ENCODE measurements around the gene EHMT1.

EHMT1 gene

DNA sequence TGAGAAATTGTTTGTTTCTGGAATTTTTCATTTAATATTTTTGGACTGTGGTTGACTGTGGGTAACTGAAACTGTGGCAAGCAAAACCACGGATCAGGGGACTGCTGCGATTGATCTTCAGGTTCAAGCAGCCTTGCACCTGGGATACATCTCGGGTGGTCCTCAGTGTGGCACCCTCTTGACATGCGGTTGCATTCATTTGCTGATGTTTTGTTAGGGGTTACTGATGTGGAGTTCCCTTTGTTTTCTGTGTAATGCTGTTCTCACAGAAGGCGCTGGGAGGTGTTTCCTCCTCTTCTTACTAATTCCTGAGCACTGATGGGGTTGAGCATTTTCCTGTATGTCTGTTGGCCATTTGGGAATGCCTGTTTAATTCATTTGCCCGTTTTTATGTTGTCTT is 60.4 kb downstream of the EHMT1 start:
- H4K20me1 ChIP-seq (ENCODE audit: insufficient read depth, low read length) = no peaks in the 10 kb centered on the region
- no peaks in the 10 kb centered on the region for H3K9me3 ChIP-seq (ENCODE audit: low read length)
- peaks cover 42% of the 10 kb centered on the region for H3K79me2 ChIP-seq (ENCODE audit: insufficient read depth, low read length)
- peaks cover 89% of the 10 kb centered on the region for H3K4me1 ChIP-seq (ENCODE audit: insufficient read depth, low read length, severe bottlenecking)
- TF ChIP-seq EZH2 (IDR thresholded peaks at IDR 0.05; ENCODE audit: borderline replicate concordance, low read length) = no peak
- TF ChIP-seq, protein P1, sequence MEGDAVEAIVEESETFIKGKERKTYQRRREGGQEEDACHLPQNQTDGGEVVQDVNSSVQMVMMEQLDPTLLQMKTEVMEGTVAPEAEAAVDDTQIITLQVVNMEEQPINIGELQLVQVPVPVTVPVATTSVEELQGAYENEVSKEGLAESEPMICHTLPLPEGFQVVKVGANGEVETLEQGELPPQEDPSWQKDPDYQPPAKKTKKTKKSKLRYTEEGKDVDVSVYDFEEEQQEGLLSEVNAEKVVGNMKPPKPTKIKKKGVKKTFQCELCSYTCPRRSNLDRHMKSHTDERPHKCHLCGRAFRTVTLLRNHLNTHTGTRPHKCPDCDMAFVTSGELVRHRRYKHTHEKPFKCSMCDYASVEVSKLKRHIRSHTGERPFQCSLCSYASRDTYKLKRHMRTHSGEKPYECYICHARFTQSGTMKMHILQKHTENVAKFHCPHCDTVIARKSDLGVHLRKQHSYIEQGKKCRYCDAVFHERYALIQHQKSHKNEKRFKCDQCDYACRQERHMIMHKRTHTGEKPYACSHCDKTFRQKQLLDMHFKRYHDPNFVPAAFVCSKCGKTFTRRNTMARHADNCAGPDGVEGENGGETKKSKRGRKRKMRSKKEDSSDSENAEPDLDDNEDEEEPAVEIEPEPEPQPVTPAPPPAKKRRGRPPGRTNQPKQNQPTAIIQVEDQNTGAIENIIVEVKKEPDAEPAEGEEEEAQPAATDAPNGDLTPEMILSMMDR (IDR thresholded peaks at IDR 0.05; ENCODE audit: low read length) = no peak
- no peaks in the 10 kb centered on the region for H3K9me2 ChIP-seq (ENCODE audit: low read depth, low read length)
- H3F3A ChIP-seq (ENCODE audit: insufficient read depth, low read length) = 0 out of 2 replicates have a peak, but pooled peaks cover 11% of the 10 kb centered on the region
- H3K4me3 ChIP-seq (ENCODE audit: low read depth, low read length, poor library complexity, severe bottlenecking) = peak overlapping the region; percentile 6
- H3K9ac ChIP-seq (ENCODE audit: low read length) = peak overlapping the region; percentile 7; the same call in 1 of the 2 replicates
- H3K27me3 ChIP-seq (ENCODE audit: insufficient read depth, low read length) = no peaks in the 10 kb centered on the region
- no peak overlapping the region for H2AFZ ChIP-seq (ENCODE audit: low read length)
- peaks cover 5% of the 10 kb centered on the region for H3K36me3 ChIP-seq (ENCODE audit: insufficient read depth, low read length)
- H3K4me2 ChIP-seq (ENCODE audit: low read length) = peak overlapping the region; percentile 65
- peak overlapping the region; percentile 94 for H3K27ac ChIP-seq (ENCODE audit: low read depth, low read length, poor library complexity, severe bottlenecking)

DNA sequence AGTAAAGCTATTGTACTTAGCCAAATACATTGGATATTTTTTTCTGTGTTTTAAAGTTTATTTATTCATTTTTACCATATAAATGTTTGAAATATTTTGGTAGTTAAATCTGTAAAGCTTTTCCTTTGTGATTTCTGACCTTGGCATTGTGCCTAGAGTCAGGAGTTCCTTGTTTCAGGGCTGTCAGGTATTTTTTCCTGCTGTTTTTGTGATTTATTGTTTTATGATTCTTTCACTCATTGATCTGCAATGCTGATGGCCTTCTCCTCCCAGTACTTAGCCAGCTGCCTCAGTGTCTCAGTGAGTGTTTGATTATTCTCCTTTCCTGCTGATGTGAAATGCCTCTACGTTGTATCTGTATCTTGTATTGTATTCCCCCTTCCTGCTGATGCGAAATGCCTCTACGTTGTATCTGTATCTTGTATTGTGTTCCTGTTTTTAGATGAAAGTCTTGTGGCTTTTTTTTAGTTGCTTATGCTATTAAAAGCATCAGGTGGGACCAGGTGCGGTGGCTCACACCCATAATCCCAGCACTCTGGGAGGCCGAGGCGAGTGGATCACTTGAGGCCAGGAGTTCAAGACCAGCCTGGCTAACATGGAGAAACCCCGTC is 61.0 kb downstream of the EHMT1 start:
- no peak overlapping the region for H2AFZ ChIP-seq (ENCODE audit: low read length)
- H3K4me1 ChIP-seq (ENCODE audit: insufficient read depth, low read length, severe bottlenecking) = peaks cover 88% of the 10 kb centered on the region
- peaks cover 42% of the 10 kb centered on the region for H3K79me2 ChIP-seq (ENCODE audit: insufficient read depth, low read length)
- H3K36me3 ChIP-seq (ENCODE audit: insufficient read depth, low read length) = peaks cover 10% of the 10 kb centered on the region
- TF ChIP-seq EZH2 (IDR thresholded peaks at IDR 0.05; ENCODE audit: borderline replicate concordance, low read length) = no peak
- TF ChIP-seq, protein P1 (IDR thresholded peaks at IDR 0.05; ENCODE audit: low read length) = no peak
- H3K9ac ChIP-seq (ENCODE audit: low read length) = peak overlapping the region; percentile 7; the same call in 1 of the 2 replicates
- no peaks in the 10 kb centered on the region for H3K9me3 ChIP-seq (ENCODE audit: low read length)
- peak overlapping the region; percentile 56 for H3K4me3 ChIP-seq (ENCODE audit: low read depth, low read length, poor library complexity, severe bottlenecking)
- no peaks in the 10 kb centered on the region for H3K9me2 ChIP-seq (ENCODE audit: low read depth, low read length)
- peak overlapping the region; percentile 65 for H3K4me2 ChIP-seq (ENCODE audit: low read length)
- no peaks in the 10 kb centered on the region for H4K20me1 ChIP-seq (ENCODE audit: insufficient read depth, low read length)
- H3F3A ChIP-seq (ENCODE audit: insufficient read depth, low read length) = 0 out of 2 replicates have a peak, but pooled peaks cover 11% of the 10 kb centered on the region
- no peaks in the 10 kb centered on the region for H3K27me3 ChIP-seq (ENCODE audit: insufficient read depth, low read length)
- peak overlapping the region; percentile 94 for H3K27ac ChIP-seq (ENCODE audit: low read depth, low read length, poor library complexity, severe bottlenecking)

DNA sequence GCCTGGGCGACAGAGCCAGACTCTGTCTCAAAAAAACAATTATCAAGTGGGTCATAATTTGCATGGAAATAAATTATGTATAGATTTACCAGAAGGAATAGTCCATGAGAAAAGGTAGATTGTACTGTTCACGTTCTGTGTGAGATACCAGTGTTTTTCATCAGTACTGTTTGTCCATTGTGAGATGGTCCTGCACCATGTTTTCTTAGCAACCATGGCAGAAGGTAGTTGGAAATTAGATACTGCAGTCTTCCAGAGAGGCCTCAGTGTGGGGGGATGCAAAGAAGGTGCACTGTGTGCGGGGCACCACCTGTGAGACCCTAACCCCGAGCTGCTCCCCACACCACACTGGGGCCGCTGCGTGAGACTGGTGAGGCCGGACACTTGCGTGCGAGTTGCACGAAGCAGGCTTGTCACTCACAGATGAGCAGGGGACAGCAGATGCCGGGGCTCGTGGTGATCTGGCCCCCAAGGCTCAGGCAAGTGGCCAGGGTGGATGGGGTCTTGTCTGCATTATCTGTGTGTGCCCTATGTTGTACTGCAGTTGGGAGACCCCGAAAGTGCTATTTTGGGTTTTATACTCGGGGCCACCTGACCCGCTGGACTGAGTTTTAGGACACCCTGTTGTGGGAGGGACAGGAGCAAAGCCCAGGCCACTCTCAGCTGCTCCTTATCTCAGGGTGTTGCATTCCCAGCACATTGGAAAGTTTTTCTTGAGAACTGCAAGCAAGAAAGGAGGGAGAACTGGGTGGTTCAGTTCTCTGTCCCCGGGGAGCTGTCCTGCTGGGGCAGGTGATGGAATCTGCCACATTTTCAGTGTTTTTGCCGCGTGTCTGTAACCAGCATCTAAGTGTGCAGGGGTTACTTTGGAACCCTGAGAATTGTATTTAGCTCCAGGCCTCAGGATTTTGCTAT is 61.9 kb downstream of the EHMT1 start:
- H3K27me3 ChIP-seq (ENCODE audit: insufficient read depth, low read length) = no peaks in the 10 kb centered on the region
- peak overlapping the region; percentile 94 for H3K27ac ChIP-seq (ENCODE audit: low read depth, low read length, poor library complexity, severe bottlenecking)
- TF ChIP-seq, protein P1 (IDR thresholded peaks at IDR 0.05; ENCODE audit: low read length) = no peak
- no peak for TF ChIP-seq EZH2 (IDR thresholded peaks at IDR 0.05; ENCODE audit: borderline replicate concordance, low read length)
- no peak overlapping the region for H2AFZ ChIP-seq (ENCODE audit: low read length)
- peak overlapping the region; percentile 60 for H3K9ac ChIP-seq (ENCODE audit: low read length)
- 0 out of 2 replicates have a peak, but pooled peaks cover 9% of the 10 kb centered on the region for H3F3A ChIP-seq (ENCODE audit: insufficient read depth, low read length)
- H3K36me3 ChIP-seq (ENCODE audit: insufficient read depth, low read length) = peaks cover 19% of the 10 kb centered on the region
- peak overlapping the region; percentile 56 for H3K4me3 ChIP-seq (ENCODE audit: low read depth, low read length, poor library complexity, severe bottlenecking)
- no peaks in the 10 kb centered on the region for H4K20me1 ChIP-seq (ENCODE audit: insufficient read depth, low read length)
- no peaks in the 10 kb centered on the region for H3K9me3 ChIP-seq (ENCODE audit: low read length)
- peaks cover 46% of the 10 kb centered on the region for H3K79me2 ChIP-seq (ENCODE audit: insufficient read depth, low read length)
- no peaks in the 10 kb centered on the region for H3K9me2 ChIP-seq (ENCODE audit: low read depth, low read length)
- H3K4me2 ChIP-seq (ENCODE audit: low read length) = peak overlapping the region; percentile 65
- H3K4me1 ChIP-seq (ENCODE audit: insufficient read depth, low read length, severe bottlenecking) = peaks cover 87% of the 10 kb centered on the region

Measured in OCI-LY1 (cell line).